ENCODE data around the gene CNNM1. TPM values are rescaled to one million over a fixed set of nuclear protein-coding genes. Genes with fewer than 3 reads are reported as not detected.

CNNM1 gene
- total RNA-seq: not detected
- not detected for total RNA-seq (2013)

GRCh38 chr10:99329304-99329553 is at the start of gene CNNM1:
CNNM1 (plus strand) TSS chr10:99329356; CDS start chr10:99329388, 32 bp downstream.
- no peak for ATAC-seq
- Histone ChIP-seq H3K4me1 (ENCODE audit: control insufficient read depth, insufficient read depth, low read length) (peaks cover 6% of the 10 kb centered on the region), H3K27me3 (ENCODE audit: control insufficient read depth, insufficient read depth, low read length) (peaks cover 12% of the 10 kb centered on the region), H3K4me3 (ENCODE audit: low read length) (no peak within 1 kb of the TSS), H3K9me3 (ENCODE audit: control insufficient read depth, insufficient read depth, low read length) (no peaks in the 10 kb centered on the region), H3K36me3 (ENCODE audit: control insufficient read depth, insufficient read depth, low read length) (no peaks in the 10 kb centered on the region), H3K27ac (ENCODE audit: low read length) (no peak within 1 kb of the TSS)
- H3K27ac Mint-ChIP-seq: no peak within 1 kb of the TSS
- H3K27me3 Mint-ChIP-seq (ENCODE audit: low read depth in 2 of 2): peaks cover 27% of the 10 kb centered on the region in 2 donors
- no peaks in the 10 kb centered on the region for H3K9me3 Mint-ChIP-seq
- H3K4me1 Mint-ChIP-seq: no peaks in the 10 kb centered on the region
- peak within 1 kb of the TSS; percentile 70 for H3K4me3 Mint-ChIP-seq
- no peak for TF ChIP-seq CTCF (IDR thresholded peaks at IDR 0.05)
- intact Hi-C loops (cut with micrococcal nuclease): no loop called here
- peak in 1 of 2 donors; percentile 8 for DNase-seq
- no peaks in the 10 kb centered on the region for H3K36me3 Mint-ChIP-seq
- under 1% methylated on average over 24 of the region's 24 CpGs for WGBS (ENCODE audit: insufficient coverage)

GRCh38 chr10:99279626-99280111 is 49.5 kb upstream of the CNNM1 start:
- Histone ChIP-seq H3K4me1 (ENCODE audit: control insufficient read depth, insufficient read depth, low read length) (no peaks in the 10 kb centered on the region), H3K4me3 (ENCODE audit: low read length) (no peak overlapping the region), H3K27me3 (ENCODE audit: control insufficient read depth, insufficient read depth, low read length) (peaks cover 7% of the 10 kb centered on the region), H3K36me3 (ENCODE audit: control insufficient read depth, insufficient read depth, low read length) (no peaks in the 10 kb centered on the region), H3K9me3 (ENCODE audit: control insufficient read depth, insufficient read depth, low read length) (no peaks in the 10 kb centered on the region), H3K27ac (ENCODE audit: low read length) (no peak overlapping the region)
- no peak for DNase-seq
- 60% methylated on average over 1 of the region's 1 CpG for WGBS (ENCODE audit: insufficient coverage)
- no peak for ATAC-seq
- Mint-ChIP-seq H3K4me3 (no peak overlapping the region), H3K36me3 (no peaks in the 10 kb centered on the region), H3K9me3 (no peaks in the 10 kb centered on the region), H3K27me3 (ENCODE audit: low read depth in 2 of 2) (peaks cover 2 to 9% of the 10 kb centered on the region in 2 donors), H3K4me1 (no peaks in the 10 kb centered on the region), H3K27ac (no peak overlapping the region)
- intact Hi-C loops (cut with micrococcal nuclease): no loop called here
- TF ChIP-seq CTCF (IDR thresholded peaks at IDR 0.05): no peak

- intact Hi-C loops (cut with micrococcal nuclease): no loop called here
- Histone ChIP-seq H3K27me3 (ENCODE audit: control insufficient read depth, insufficient read depth, low read length) (peaks cover 6% of the 10 kb centered on the region), H3K27ac (ENCODE audit: low read length) (no peak overlapping the region), H3K36me3 (ENCODE audit: control insufficient read depth, insufficient read depth, low read length) (no peaks in the 10 kb centered on the region), H3K9me3 (ENCODE audit: control insufficient read depth, insufficient read depth, low read length) (no peaks in the 10 kb centered on the region), H3K4me3 (ENCODE audit: low read length) (no peak overlapping the region), H3K4me1 (ENCODE audit: control insufficient read depth, insufficient read depth, low read length) (no peaks in the 10 kb centered on the region)
- H3K27me3 Mint-ChIP-seq (ENCODE audit: low read depth in 2 of 2): peaks cover 2 to 9% of the 10 kb centered on the region in 2 donors
- no peak for DNase-seq
- H3K9me3 Mint-ChIP-seq: no peaks in the 10 kb centered on the region
- no peaks in the 10 kb centered on the region for H3K4me1 Mint-ChIP-seq
- no peak overlapping the region for H3K27ac Mint-ChIP-seq
- no peak overlapping the region for H3K4me3 Mint-ChIP-seq
- H3K36me3 Mint-ChIP-seq: no peaks in the 10 kb centered on the region
- TF ChIP-seq CTCF (IDR thresholded peaks at IDR 0.05): no peak
- 45% methylated on average over 2 of the region's 2 CpGs for WGBS (ENCODE audit: insufficient coverage)
- ATAC-seq: no peak
Observed at GRCh38 chr10:99280472-99280871, 48.7 kb upstream of the CNNM1 start.

- peaks cover 2 to 4% of the 10 kb centered on the region in 2 donors for H3K9me3 Mint-ChIP-seq
- Histone ChIP-seq H3K27me3 (ENCODE audit: control insufficient read depth, insufficient read depth, low read length) (no peaks in the 10 kb centered on the region), H3K36me3 (ENCODE audit: control insufficient read depth, insufficient read depth, low read length) (no peaks in the 10 kb centered on the region), H3K4me1 (ENCODE audit: control insufficient read depth, insufficient read depth, low read length) (no peaks in the 10 kb centered on the region), H3K4me3 (ENCODE audit: low read length) (no peak overlapping the region), H3K27ac (ENCODE audit: low read length) (no peak overlapping the region), H3K9me3 (ENCODE audit: control insufficient read depth, insufficient read depth, low read length) (no peaks in the 10 kb centered on the region)
- ATAC-seq (no peak), DNase-seq (no peak)
- H3K4me3 Mint-ChIP-seq: no peak overlapping the region
- intact Hi-C loops (cut with micrococcal nuclease): no loop called here
- no peaks in the 10 kb centered on the region for H3K36me3 Mint-ChIP-seq
- 67% methylated on average over 2 of the region's 3 CpGs for WGBS (ENCODE audit: insufficient coverage)
- peaks cover 4 to 12% of the 10 kb centered on the region in 2 donors for H3K27me3 Mint-ChIP-seq (ENCODE audit: low read depth in 2 of 2)
- H3K27ac Mint-ChIP-seq: no peak overlapping the region
- H3K4me1 Mint-ChIP-seq: no peaks in the 10 kb centered on the region
- TF ChIP-seq CTCF (IDR thresholded peaks at IDR 0.05): no peak
Observed at GRCh38 chr10:99285881-99286280, 43.3 kb upstream of the CNNM1 start.

Data from natural killer cell (primary cell).